Aorta (tissue), 5 donors: ENCODE data around the gene ZFAND3. TPM values are rescaled to one million over a fixed set of nuclear protein-coding genes. Genes with fewer than 3 reads are reported as not detected.

Experiments
- ATAC-seq: fragments of 200-7000 bp; cut with Tn5 transposase; one replicate; pipeline ENCODE4 v1.9.1; 2022; ENCODE audit warnings: moderate library complexity; ENCODE audit not compliant: low FRiP score
- DNase-seq, 2 donors: peaks; one replicate each; pipeline ENCODE4 v3.0.0-alpha.2; 2020
- H3K27ac ChIP-seq, 2 donors: one replicate each; pipeline ENCODE4 v1.5.1; 2013; ENCODE audit warnings: low read length in 2 of 2, mild to moderate bottlenecking in 2 of 2, moderate library complexity in 2 of 2, control low read depth in 1 of 2, inconsistent platforms in 1 of 2, low read depth in 1 of 2
- H3K27me3 ChIP-seq, 2 donors: one replicate each; pipeline ENCODE4 v1.6.1; 2013; ENCODE audit warnings: control low read depth in 1 of 2, low read length in 1 of 2, mild to moderate bottlenecking in 1 of 2, moderate library complexity in 1 of 2; ENCODE audit not compliant: insufficient read depth in 2 of 2, control insufficient read depth in 1 of 2
- H3K36me3 ChIP-seq, 2 donors: one replicate each; pipeline ENCODE4 v1.6.1; 2013; ENCODE audit warnings: control low read depth in 1 of 2, low read length in 1 of 2, mild to moderate bottlenecking in 1 of 2; ENCODE audit not compliant: insufficient read depth in 2 of 2, control insufficient read depth in 1 of 2
- H3K4me1 ChIP-seq, 2 donors: one replicate each; pipeline ENCODE4 v1.6.1; 2013; ENCODE audit warnings: low read length in 2 of 2, control low read depth in 1 of 2, mild to moderate bottlenecking in 1 of 2, moderate library complexity in 1 of 2; ENCODE audit not compliant: insufficient read depth in 2 of 2, control insufficient read depth in 1 of 2
- H3K4me3 ChIP-seq, 2 donors: one replicate each; pipeline ENCODE4 v1.5.1; 2013; ENCODE audit warnings: low read length in 2 of 2, control low read depth in 1 of 2, mild to moderate bottlenecking in 1 of 2
- H3K9me3 ChIP-seq: one replicate; pipeline ENCODE4 v1.6.1; 2013; ENCODE audit warnings: mild to moderate bottlenecking, low read length; ENCODE audit not compliant: control insufficient read depth
- WGBS, 2 donors: extraction: QIAGEN DNeasy Blood & Tissue Kit; methylation state at CpG; one replicate each; pipeline ENCODE4 v1.1.7; 2013; 5-methylcytosine and 5-hydroxymethylcytosine counted together
- intact Hi-C, 2 donors: fragments of 100-400 bp; cut with DNase I; formaldehyde crosslinking; loops; one replicate each; pipeline versions ENCODE4 v1.14.2 to v1.15.0; 2022
- polyA plus RNA-seq, 2 donors: library from polyadenylated mRNA; stranded (reverse); fragments of 200-250 nt; gene quantifications; one replicate each; pipeline ENCODE4 v1.2.3, GENCODE V29; 2013
- total RNA-seq, 2 donors: library from RNA; stranded (reverse); fragmentation: NEBNext Ultra II Directional; extraction: Animal tissue kit (Norgen Biotek cat#: 25700); gene quantifications; one replicate each; pipeline ENCODE4 v1.2.1, GENCODE V29; 2021
- donor health status: healthy with polysubstance abuse.
- donor health status: Bipolar disorder and iron deficiency.
- donor health status: DM: no; HTN: no; CAD: no.
- donor health status: DM: no; HTN: no; CAD: no.
- donor health status: DM: yes; HTN: yes; CAD: no.

Gene ZFAND3
- total and polyA plus RNA-seq, 4 donors, result 29.6 to 86.0 (median 65.1) TPM

- H3K27ac ChIP-seq, result no peak overlapping the region
- no peak for DNase-seq
- no peak for ATAC-seq
- H3K4me3 ChIP-seq, result no peak overlapping the region
- H3K4me1 ChIP-seq, result no peaks in the 10 kb centered on the region
- peaks cover 3% of the 10 kb centered on the region in 2 donors for H3K36me3 ChIP-seq
- 89 to 94% methylated on average over 2 of the region's 2 CpGs for WGBS, 2 donors
- no peaks in the 10 kb centered on the region for H3K9me3 ChIP-seq
- intact Hi-C loops, result no loop called here
- H3K27me3 ChIP-seq, result no peaks in the 10 kb centered on the region
Observed at GRCh38 chr6:38067263-38067980, 247.9 kb downstream of the ZFAND3 start.

- Histone ChIP-seq H3K36me3 (no peaks in the 10 kb centered on the region), H3K9me3 (no peaks in the 10 kb centered on the region), H3K27ac (no peak overlapping the region), H3K27me3 (no peaks in the 10 kb centered on the region), H3K4me1 (no peaks in the 10 kb centered on the region), H3K4me3 (no peak overlapping the region)
- no peak for DNase-seq
- intact Hi-C loops, result no loop called here
- ATAC-seq, result no peak
- 75 to 78% methylated on average over 7 of the region's 7 CpGs for WGBS, 2 donors
Observed at GRCh38 chr6:38068854-38069590, 249.5 kb downstream of the ZFAND3 start.

GRCh38 chr6:38077488-38078030, 258.0 kb downstream of the ZFAND3 start:
- WGBS, 2 donors, result 6 to 13% methylated on average over 4 of the region's 4 CpGs
- Histone ChIP-seq H3K36me3 (no peaks in the 10 kb centered on the region), H3K4me3 (no peak overlapping the region), H3K27ac (no peak overlapping the region), H3K9me3 (no peaks in the 10 kb centered on the region), H3K27me3 (no peaks in the 10 kb centered on the region), H3K4me1 (peaks cover 0 to 10% of the 10 kb centered on the region in 2 donors)
- DNase-seq, result no peak
- intact Hi-C loops, result no loop called here
- no peak for ATAC-seq

- ATAC-seq, result no peak
- DNase-seq, result no peak
- H3K36me3 ChIP-seq, result no peaks in the 10 kb centered on the region
- H3K9me3 ChIP-seq, result no peaks in the 10 kb centered on the region
- H3K27ac ChIP-seq, result no peak overlapping the region
- WGBS, 2 donors, result 85 to 87% methylated on average over 4 of the region's 4 CpGs
- intact Hi-C loops, result no loop called here
- H3K4me3 ChIP-seq, result no peak overlapping the region
- H3K4me1 ChIP-seq, result peaks cover 0 to 10% of the 10 kb centered on the region in 2 donors
- no peaks in the 10 kb centered on the region for H3K27me3 ChIP-seq
Observed at GRCh38 chr6:38078671-38079070, 259.1 kb downstream of the ZFAND3 start.

GRCh38 chr6:38079107-38079506, 259.6 kb downstream of the ZFAND3 start:
- ATAC-seq (no peak), DNase-seq (no peak)
- Histone ChIP-seq H3K9me3 (no peaks in the 10 kb centered on the region), H3K27ac (no peak overlapping the region), H3K36me3 (no peaks in the 10 kb centered on the region), H3K4me1 (peaks cover 0 to 10% of the 10 kb centered on the region in 2 donors), H3K4me3 (no peak overlapping the region), H3K27me3 (no peaks in the 10 kb centered on the region)
- intact Hi-C loops, result no loop called here
- 96 to 99% methylated on average over 1 of the region's 1 CpG for WGBS, 2 donors

GRCh38 chr6:38079537-38079936, 260.0 kb downstream of the ZFAND3 start:
- ATAC-seq (no peak), DNase-seq (no peak)
- WGBS, 2 donors, result 50 to 76% methylated on average over 1 of the region's 1 CpG
- Histone ChIP-seq H3K4me1 (peaks cover 0 to 10% of the 10 kb centered on the region in 2 donors), H3K9me3 (no peaks in the 10 kb centered on the region), H3K4me3 (no peak overlapping the region), H3K27ac (no peak overlapping the region), H3K27me3 (no peaks in the 10 kb centered on the region), H3K36me3 (no peaks in the 10 kb centered on the region)
- intact Hi-C loops, result no loop called here

- intact Hi-C loops, result no loop called here
- ATAC-seq (no peak), DNase-seq (no peak)
- Histone ChIP-seq H3K36me3 (peaks cover 0 to 3% of the 10 kb centered on the region in 2 donors), H3K4me3 (no peak overlapping the region), H3K27me3 (no peaks in the 10 kb centered on the region), H3K9me3 (no peaks in the 10 kb centered on the region), H3K27ac (no peak overlapping the region), H3K4me1 (peaks cover 0 to 10% of the 10 kb centered on the region in 2 donors)
- WGBS, 2 donors, result 47 to 48% methylated on average over 3 of the region's 3 CpGs
Observed at GRCh38 chr6:38080360-38080759, 260.8 kb downstream of the ZFAND3 start.

- Histone ChIP-seq H3K36me3 (peaks cover 0 to 3% of the 10 kb centered on the region in 2 donors), H3K27ac (no peak overlapping the region), H3K9me3 (no peaks in the 10 kb centered on the region), H3K4me3 (no peak overlapping the region), H3K4me1 (peaks cover 0 to 10% of the 10 kb centered on the region in 2 donors), H3K27me3 (no peaks in the 10 kb centered on the region)
- ATAC-seq (no peak), DNase-seq (no peak)
- intact Hi-C loops, result no loop called here
- WGBS, 2 donors, result 81 to 86% methylated on average over 2 of the region's 2 CpGs
Observed at GRCh38 chr6:38080889-38081288, 261.4 kb downstream of the ZFAND3 start.
